Thoracic aorta (tissue), 2 donors: ENCODE results near the gene F13A1. TPM values are rescaled to one million over a fixed set of nuclear protein-coding genes. Genes with fewer than 3 reads are reported as not detected.

Experiments used
- ATAC-seq: fragments of 150-250 bp; one replicate; pipeline ENCODE4 v1.8.0; 2017; ENCODE audit warnings: low read depth; ENCODE audit not compliant: insufficient number of reproducible peaks, low FRiP score
- DNase-seq: peaks from one replicate; pipeline ENCODE4 v3.0.0-alpha.2; 2020; ENCODE audit warnings: low spot score
- H3K27ac ChIP-seq, 2 donors: fragments of 200-600 bp; sonication (generic); 1 replicate in 1 of 2; 2 replicates in 1 of 2; pipeline ENCODE4 v1.5.1; 2016; ENCODE audit warnings: mild to moderate bottlenecking in 2 of 2, moderate library complexity in 2 of 2
- H3K27me3 ChIP-seq: fragments of 200-600 bp; sonication (generic); replicated peaks from 2 replicates; pipeline ENCODE4 v1.6.0; 2016; ENCODE audit warnings: mild to moderate bottlenecking; ENCODE audit not compliant: insufficient read depth
- H3K36me3 ChIP-seq: fragments of 200-600 bp; sonication (generic); one replicate; pipeline ENCODE4 v1.5.1; 2016
- H3K4me1 ChIP-seq, 2 donors: fragments of 200-600 bp; sonication (generic); 1 replicate in 1 of 2; 2 replicates in 1 of 2; pipeline versions ENCODE4 v1.5.1 to v1.6.0; 2016; ENCODE audit warnings: low read depth in 2 of 2, mild to moderate bottlenecking in 1 of 2; ENCODE audit not compliant: control insufficient read depth in 1 of 2
- H3K4me3 ChIP-seq: fragments of 200-600 bp; sonication (generic); 2 replicates; pipeline ENCODE4 v1.5.1; 2016; ENCODE audit warnings: mild to moderate bottlenecking
- H3K9me3 ChIP-seq: fragments of 200-600 bp; sonication (generic); 2 replicates; pipeline ENCODE4 v1.5.1; 2016
- total RNA-seq, 2 donors: library from RNA; depleted of rRNA; stranded (reverse); fragments of >200 nt; gene quantifications; one replicate each; pipeline versions ENCODE4 v1.1.0 to v1.2.3, GENCODE V29; 2016
- TF ChIP-seq, protein P1 (sequence below): fragments of 200-600 bp; sonication (generic); IDR thresholded peaks from one replicate; pipeline ENCODE4 v1.5.1; 2019; ENCODE audit warnings: antibody characterized with exemption

Gene F13A1
- total RNA-seq, 2 donors from 2014 or later, result 156 to 228 TPM

DNA sequence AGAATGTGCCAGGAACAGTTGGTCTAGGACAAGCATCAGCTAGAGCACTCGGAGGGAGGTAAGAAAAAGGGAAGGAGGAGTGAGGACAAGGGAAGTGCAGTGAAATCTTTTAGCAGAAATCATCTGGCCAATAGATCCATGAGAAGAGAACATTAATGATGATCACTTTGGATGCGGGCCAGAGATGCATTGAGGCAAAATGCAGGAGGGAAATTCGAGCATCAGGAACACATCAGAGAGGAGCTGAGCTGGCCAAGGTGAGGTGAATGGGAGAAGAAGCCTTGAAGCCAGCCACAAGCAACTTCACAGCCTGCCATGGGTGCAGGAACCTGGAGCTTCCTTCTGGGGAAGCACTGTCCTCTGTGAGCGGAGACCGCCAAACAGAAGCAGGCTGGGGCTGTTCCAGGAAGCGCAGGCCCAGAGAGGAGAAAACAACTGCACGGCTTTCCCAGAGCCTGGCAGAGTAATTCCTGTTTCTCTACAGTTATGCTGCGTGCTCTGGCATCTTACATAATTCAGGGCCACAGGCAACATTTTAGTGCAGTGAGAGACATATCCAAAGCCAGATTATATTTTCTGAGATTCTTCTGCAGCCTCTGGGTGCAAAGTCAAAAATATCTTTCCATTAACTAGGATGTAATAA is 143.8 kb downstream of the F13A1 start:
- no peak for ATAC-seq
- TF ChIP-seq, protein P1, sequence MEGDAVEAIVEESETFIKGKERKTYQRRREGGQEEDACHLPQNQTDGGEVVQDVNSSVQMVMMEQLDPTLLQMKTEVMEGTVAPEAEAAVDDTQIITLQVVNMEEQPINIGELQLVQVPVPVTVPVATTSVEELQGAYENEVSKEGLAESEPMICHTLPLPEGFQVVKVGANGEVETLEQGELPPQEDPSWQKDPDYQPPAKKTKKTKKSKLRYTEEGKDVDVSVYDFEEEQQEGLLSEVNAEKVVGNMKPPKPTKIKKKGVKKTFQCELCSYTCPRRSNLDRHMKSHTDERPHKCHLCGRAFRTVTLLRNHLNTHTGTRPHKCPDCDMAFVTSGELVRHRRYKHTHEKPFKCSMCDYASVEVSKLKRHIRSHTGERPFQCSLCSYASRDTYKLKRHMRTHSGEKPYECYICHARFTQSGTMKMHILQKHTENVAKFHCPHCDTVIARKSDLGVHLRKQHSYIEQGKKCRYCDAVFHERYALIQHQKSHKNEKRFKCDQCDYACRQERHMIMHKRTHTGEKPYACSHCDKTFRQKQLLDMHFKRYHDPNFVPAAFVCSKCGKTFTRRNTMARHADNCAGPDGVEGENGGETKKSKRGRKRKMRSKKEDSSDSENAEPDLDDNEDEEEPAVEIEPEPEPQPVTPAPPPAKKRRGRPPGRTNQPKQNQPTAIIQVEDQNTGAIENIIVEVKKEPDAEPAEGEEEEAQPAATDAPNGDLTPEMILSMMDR, result no peak
- no peaks in the 10 kb centered on the region for H3K36me3 ChIP-seq
- DNase-seq, result no peak
- H3K4me3 ChIP-seq, result no peak overlapping the region
- H3K9me3 ChIP-seq, result no peaks in the 10 kb centered on the region
- H3K4me1 ChIP-seq, result no peaks in the 10 kb centered on the region
- H3K27ac ChIP-seq, result no peak overlapping the region
- no peaks in the 10 kb centered on the region for H3K27me3 ChIP-seq

DNA sequence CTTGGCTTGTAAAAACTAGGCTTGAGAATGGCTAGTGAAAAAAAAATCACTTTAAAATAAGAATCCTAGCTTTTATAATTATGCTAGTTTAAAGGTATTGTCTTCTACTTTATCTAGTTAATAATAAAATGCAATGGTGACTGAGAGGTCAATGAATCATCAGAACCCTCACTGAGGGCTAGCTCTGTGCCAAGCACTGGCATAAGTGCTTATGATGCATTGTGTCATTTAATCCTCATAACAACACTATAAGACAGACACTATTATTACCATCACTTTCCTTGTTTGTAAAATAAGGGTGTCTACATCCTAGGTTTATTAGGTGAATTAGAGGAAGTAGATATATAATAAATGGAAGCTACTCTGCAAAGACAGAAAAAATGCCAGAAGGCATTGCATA is 144.3 kb downstream of the F13A1 start:
- no peaks in the 10 kb centered on the region for H3K27me3 ChIP-seq
- no peak for DNase-seq
- no peaks in the 10 kb centered on the region for H3K4me1 ChIP-seq
- no peak for ATAC-seq
- no peaks in the 10 kb centered on the region for H3K9me3 ChIP-seq
- TF ChIP-seq, protein P1, result no peak
- no peaks in the 10 kb centered on the region for H3K36me3 ChIP-seq
- H3K27ac ChIP-seq, result no peak overlapping the region
- H3K4me3 ChIP-seq, result no peak overlapping the region

DNA sequence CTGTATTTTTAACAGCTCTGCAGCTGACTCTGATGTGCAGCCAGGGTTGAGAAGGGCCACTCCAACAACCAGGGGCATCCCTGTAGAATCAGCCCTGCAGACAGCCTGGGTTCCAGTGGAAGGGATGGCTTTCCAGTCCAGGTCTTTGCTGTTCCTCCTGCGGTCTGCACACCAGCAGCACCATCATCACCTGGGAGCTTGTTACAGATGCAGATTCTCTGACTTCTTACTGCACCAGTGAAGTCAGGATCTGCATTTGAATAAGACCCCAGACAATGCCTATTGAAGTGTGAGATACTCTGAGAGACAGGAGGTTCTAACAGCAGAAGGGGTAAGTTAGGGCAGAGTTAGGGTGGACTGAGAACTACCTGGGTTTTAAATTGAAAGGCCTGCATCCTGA is 151.3 kb downstream of the F13A1 start:
- ATAC-seq (no peak), DNase-seq (no peak)
- H3K27me3 ChIP-seq, result no peaks in the 10 kb centered on the region
- TF ChIP-seq, protein P1, result no peak
- H3K9me3 ChIP-seq, result no peaks in the 10 kb centered on the region
- H3K4me3 ChIP-seq, result no peak overlapping the region
- H3K36me3 ChIP-seq, result no peaks in the 10 kb centered on the region
- H3K27ac ChIP-seq, result no peak overlapping the region
- no peaks in the 10 kb centered on the region for H3K4me1 ChIP-seq

DNA sequence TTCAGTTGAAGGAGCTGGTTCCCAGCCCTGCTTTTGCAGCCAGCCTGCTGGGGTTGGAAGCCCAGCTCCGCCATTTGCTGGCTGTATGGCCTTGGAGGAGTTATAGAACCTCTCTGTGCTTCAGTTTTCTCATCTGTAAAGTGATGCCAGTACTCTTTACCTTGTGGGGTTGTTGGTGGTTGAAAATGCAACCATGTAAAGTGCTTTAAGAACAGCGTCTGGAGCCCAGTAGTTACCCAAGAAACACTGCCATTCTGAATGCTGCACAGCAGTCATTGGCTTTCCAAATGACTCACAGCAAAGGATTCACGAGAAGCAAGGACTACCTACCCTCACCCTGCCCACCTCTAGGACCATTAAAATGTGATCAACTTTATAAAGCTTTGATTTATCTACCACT is 154.4 kb downstream of the F13A1 start:
- Histone ChIP-seq H3K27ac (no peak overlapping the region), H3K36me3 (no peaks in the 10 kb centered on the region), H3K4me3 (no peak overlapping the region), H3K9me3 (no peaks in the 10 kb centered on the region), H3K27me3 (no peaks in the 10 kb centered on the region), H3K4me1 (no peaks in the 10 kb centered on the region)
- ATAC-seq (no peak), DNase-seq (no peak)
- TF ChIP-seq, protein P1, result no peak

DNA sequence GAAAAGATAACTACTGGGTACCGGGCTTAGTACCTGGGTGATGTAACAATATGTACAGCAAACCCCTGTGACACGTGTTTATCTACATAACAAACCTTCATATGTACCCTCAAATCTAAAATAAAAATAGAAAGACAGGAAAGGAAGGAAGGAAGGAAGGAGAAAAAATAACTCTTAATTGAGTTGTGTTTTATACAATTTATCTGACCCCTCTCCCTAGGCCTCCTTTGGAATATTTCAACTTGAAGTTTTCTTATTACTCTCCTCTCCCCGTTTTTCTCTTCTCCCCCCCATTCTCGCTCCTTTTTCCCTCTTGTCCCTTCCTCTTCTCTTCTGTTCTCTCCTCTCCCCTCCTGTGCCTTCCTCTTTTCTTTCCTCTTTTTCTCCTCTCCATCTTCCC is 156.1 kb downstream of the F13A1 start:
- TF ChIP-seq, protein P1, result no peak
- Histone ChIP-seq H3K4me1 (no peaks in the 10 kb centered on the region), H3K36me3 (no peaks in the 10 kb centered on the region), H3K27ac (no peak overlapping the region), H3K4me3 (no peak overlapping the region), H3K27me3 (no peaks in the 10 kb centered on the region), H3K9me3 (no peaks in the 10 kb centered on the region)
- DNase-seq (no peak), ATAC-seq (no peak)
